Endodermal cell (in vitro differentiated cells): ENCODE results near the gene UXT. TPM values are rescaled to one million over a fixed set of nuclear protein-coding genes. Genes with fewer than 3 reads are reported as not detected.

Source experiments
- DNase-seq: peaks from one replicate; pipeline ENCODE4 v3.0.0-alpha.2; 2017
- H3K27ac ChIP-seq: 2 replicates; pipeline ENCODE4 v1.5.1; 2013; ENCODE audit warnings: mild to moderate bottlenecking, low read depth, low read length, moderate library complexity
- H3K27me3 ChIP-seq: 2 replicates; pipeline ENCODE4 v1.6.1; 2013; ENCODE audit warnings: mild to moderate bottlenecking, low read length, moderate library complexity; ENCODE audit not compliant: insufficient read depth, control insufficient read depth, poor library complexity, severe bottlenecking
- H3K36me3 ChIP-seq: 2 replicates; pipeline ENCODE4 v1.7.0; 2013; ENCODE audit warnings: mild to moderate bottlenecking, low read length, moderate library complexity; ENCODE audit not compliant: control insufficient read depth, insufficient read depth
- H3K4me1 ChIP-seq: one replicate; pipeline ENCODE4 v1.7.0; 2013; ENCODE audit warnings: low read length; ENCODE audit not compliant: control insufficient read depth, insufficient read depth
- H3K4me3 ChIP-seq: 2 replicates; pipeline ENCODE4 v1.5.1; 2013; ENCODE audit warnings: mild to moderate bottlenecking, low read length, moderate library complexity
- H3K9ac ChIP-seq: 2 replicates; pipeline ENCODE4 v1.6.1; 2013; ENCODE audit warnings: mild to moderate bottlenecking, low read length, moderate library complexity; ENCODE audit not compliant: poor library complexity, severe bottlenecking; ENCODE audit errors: extremely low read depth
- H3K9me3 ChIP-seq: 2 replicates; pipeline ENCODE4 v1.6.1; 2013; ENCODE audit warnings: mild to moderate bottlenecking, low read length, moderate library complexity; ENCODE audit not compliant: control insufficient read depth
- H3K27ac Mint-ChIP-seq: 2 replicates; pipeline ENCODE4 v1.8.0; 2020; ENCODE audit warnings: mixed read lengths
- H3K27me3 Mint-ChIP-seq: 2 replicates; pipeline ENCODE4 v1.8.0; 2021; ENCODE audit warnings: mild to moderate bottlenecking, mixed read lengths; ENCODE audit not compliant: insufficient read depth
- H3K36me3 Mint-ChIP-seq: 2 replicates; pipeline ENCODE4 v1.8.0; 2020; ENCODE audit warnings: low read depth, mixed read lengths
- H3K4me1 Mint-ChIP-seq: 2 replicates; pipeline ENCODE4 v1.8.0; 2020; ENCODE audit warnings: mixed read lengths
- H3K4me3 Mint-ChIP-seq: 2 replicates; pipeline ENCODE4 v1.8.0; 2020; ENCODE audit warnings: mild to moderate bottlenecking, moderate library complexity, mixed read lengths
- H3K9me3 Mint-ChIP-seq: 2 replicates; pipeline ENCODE4 v1.8.0; 2020; ENCODE audit warnings: mild to moderate bottlenecking, mixed read lengths
- WGBS, 2 experiments: methylation state at CpG; one replicate each; pipeline versions ENCODE4 v1.1.5 to v1.1.7; 2013; ENCODE audit warnings: missing lambda C conversion rate in 2 of 2, mixed read lengths in 1 of 2; ENCODE audit not compliant: insufficient coverage in 1 of 2, insufficient read length in 1 of 2; 5-methylcytosine and 5-hydroxymethylcytosine counted together
- total RNA-seq, 2 donors: library from RNA; stranded (reverse); fragmentation: NEBNext Ultra II Directional in 1 of 2; extraction: Animal tissue kit (Norgen Biotek cat#: 25700) in 1 of 2; gene quantifications; 2 replicates in 1 of 2; 3 replicates in 1 of 2; pipeline ENCODE4 v1.2.1, GENCODE V29; 2021
- TF ChIP-seq, protein P1 (sequence below): fragments of 200-600 bp; sonication (generic); conservative IDR thresholded peaks from 2 replicates; pipeline ENCODE4 v1.5.0; 2021; ENCODE audit warnings: antibody characterized with exemption, mild to moderate bottlenecking

UXT gene
- total RNA-seq, 2 donors from 2014 or later, result 83.7 to 99.9 TPM

DNA sequence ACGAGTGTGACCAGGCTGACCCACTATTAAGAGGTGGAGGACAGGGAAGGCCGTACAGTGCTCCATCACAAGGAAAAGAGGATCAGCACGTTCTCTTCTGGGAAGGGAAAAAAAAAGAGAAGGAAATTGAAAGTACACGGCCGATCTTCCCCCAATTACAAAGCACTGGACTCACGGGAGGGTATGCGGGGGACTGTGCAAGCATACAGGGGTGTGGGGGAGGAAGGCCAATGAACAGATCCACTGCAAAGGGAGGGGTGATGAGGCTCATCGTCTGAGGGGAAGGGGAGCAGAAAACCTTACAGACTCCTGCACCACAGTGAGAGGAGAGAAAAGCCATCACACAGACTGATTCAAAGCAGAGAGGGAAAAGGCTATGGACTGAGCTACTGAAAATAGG, 9.7 kb downstream of the UXT start:
- TF ChIP-seq, protein P1, sequence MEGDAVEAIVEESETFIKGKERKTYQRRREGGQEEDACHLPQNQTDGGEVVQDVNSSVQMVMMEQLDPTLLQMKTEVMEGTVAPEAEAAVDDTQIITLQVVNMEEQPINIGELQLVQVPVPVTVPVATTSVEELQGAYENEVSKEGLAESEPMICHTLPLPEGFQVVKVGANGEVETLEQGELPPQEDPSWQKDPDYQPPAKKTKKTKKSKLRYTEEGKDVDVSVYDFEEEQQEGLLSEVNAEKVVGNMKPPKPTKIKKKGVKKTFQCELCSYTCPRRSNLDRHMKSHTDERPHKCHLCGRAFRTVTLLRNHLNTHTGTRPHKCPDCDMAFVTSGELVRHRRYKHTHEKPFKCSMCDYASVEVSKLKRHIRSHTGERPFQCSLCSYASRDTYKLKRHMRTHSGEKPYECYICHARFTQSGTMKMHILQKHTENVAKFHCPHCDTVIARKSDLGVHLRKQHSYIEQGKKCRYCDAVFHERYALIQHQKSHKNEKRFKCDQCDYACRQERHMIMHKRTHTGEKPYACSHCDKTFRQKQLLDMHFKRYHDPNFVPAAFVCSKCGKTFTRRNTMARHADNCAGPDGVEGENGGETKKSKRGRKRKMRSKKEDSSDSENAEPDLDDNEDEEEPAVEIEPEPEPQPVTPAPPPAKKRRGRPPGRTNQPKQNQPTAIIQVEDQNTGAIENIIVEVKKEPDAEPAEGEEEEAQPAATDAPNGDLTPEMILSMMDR, result no peak
- no peak overlapping the region for H3K27ac ChIP-seq
- Mint-ChIP-seq H3K27me3 (no peaks in the 10 kb centered on the region), H3K27ac (peak overlapping the region; percentile 80), H3K4me3 (peak overlapping the region; percentile 71), H3K36me3 (peaks cover 21% of the 10 kb centered on the region), H3K4me1 (peaks cover 13% of the 10 kb centered on the region), H3K9me3 (peaks cover 70% of the 10 kb centered on the region)
- WGBS, 2 experiments, result 66 to 80% methylated on average over 1 to 3 of the region's 8 CpGs
- no peaks in the 10 kb centered on the region for H3K9me3 ChIP-seq
- peak overlapping the region; percentile 73 for H3K4me3 ChIP-seq
- no peaks in the 10 kb centered on the region for H3K4me1 ChIP-seq
- peaks cover 10% of the 10 kb centered on the region for H3K36me3 ChIP-seq
- DNase-seq, result no peak
- no peaks in the 10 kb centered on the region for H3K27me3 ChIP-seq
- peak overlapping the region; percentile 11 for H3K9ac ChIP-seq

DNA sequence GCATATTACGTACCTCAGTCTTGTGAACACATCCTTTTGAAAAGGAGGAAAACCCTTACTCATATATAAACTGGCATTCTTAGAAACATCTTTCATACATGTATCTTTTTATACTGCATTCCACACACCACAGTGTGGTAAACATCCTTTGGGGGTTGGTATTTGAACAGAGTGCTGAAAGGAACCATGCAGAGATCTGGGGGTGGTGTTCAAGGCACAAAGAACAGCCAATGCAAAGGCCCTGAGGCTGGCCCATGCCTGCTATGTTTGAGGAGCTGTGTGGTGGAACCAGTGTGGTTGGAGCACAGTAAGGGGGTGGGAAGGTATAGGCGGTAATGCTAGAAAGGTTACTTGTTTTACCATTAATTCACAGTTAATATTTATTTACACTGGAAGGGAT, 10.6 kb downstream of the UXT start:
- no peak overlapping the region for H3K4me3 ChIP-seq

DNA sequence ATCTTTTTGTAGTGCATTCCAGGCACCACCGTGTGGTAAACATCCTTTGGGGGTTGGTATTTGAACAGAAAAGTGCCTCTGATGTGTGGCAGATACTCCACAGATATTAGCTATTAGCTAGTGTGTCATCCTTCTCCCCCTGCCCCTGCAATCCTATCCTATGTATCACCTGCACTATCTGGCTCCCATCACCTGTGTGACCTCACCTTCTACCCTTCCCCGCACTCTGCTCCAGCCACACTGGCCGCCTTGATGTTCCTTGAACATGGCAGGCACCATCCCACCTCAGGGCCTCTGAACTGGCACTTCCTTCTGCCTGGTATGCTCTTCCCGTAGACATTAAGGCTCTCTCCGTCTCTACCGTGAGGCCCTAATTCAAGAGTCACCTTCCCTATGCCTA, 12.3 kb downstream of the UXT start:
- Histone ChIP-seq H3K27me3 (no peaks in the 10 kb centered on the region), H3K9ac (no peak overlapping the region), H3K27ac (no peak overlapping the region), H3K4me1 (no peaks in the 10 kb centered on the region), H3K9me3 (peaks cover under 1% of the 10 kb centered on the region), H3K4me3 (no peak overlapping the region), H3K36me3 (peaks cover 4% of the 10 kb centered on the region)
- 85 to 90% methylated on average over 3 to 5 of the region's 6 CpGs for WGBS, 2 experiments
- H3K4me1 Mint-ChIP-seq, result peaks cover 13% of the 10 kb centered on the region
- peaks cover 73% of the 10 kb centered on the region for H3K9me3 Mint-ChIP-seq
- no peak for DNase-seq
- no peak overlapping the region for H3K27ac Mint-ChIP-seq
- TF ChIP-seq, protein P1, result no peak
- no peak overlapping the region for H3K4me3 Mint-ChIP-seq
- peaks cover 21% of the 10 kb centered on the region for H3K36me3 Mint-ChIP-seq
- no peaks in the 10 kb centered on the region for H3K27me3 Mint-ChIP-seq

More for the DNA sequence above, 10.6 kb downstream of the UXT start:
- Mint-ChIP-seq H3K27ac (no peak overlapping the region), H3K4me3 (peak overlapping the region; percentile 71), H3K27me3 (no peaks in the 10 kb centered on the region), H3K4me1 (peaks cover 13% of the 10 kb centered on the region), H3K9me3 (peaks cover 73% of the 10 kb centered on the region), H3K36me3 (peaks cover 18% of the 10 kb centered on the region)
- TF ChIP-seq, protein P1, result no peak
- 91% methylated on average over 1 of the region's 2 CpGs; no CpG with 5 or more reads in 1 of the 2 experiments for WGBS, 2 experiments
- Histone ChIP-seq H3K36me3 (peaks cover 4% of the 10 kb centered on the region), H3K9ac (no peak overlapping the region), H3K4me1 (no peaks in the 10 kb centered on the region), H3K9me3 (no peaks in the 10 kb centered on the region), H3K27me3 (no peaks in the 10 kb centered on the region), H3K27ac (no peak overlapping the region)
- DNase-seq, result no peak
